K562 (cell line): ENCODE results near the gene PDGFA. TPM values are rescaled to one million over a fixed set of nuclear protein-coding genes. Genes with fewer than 3 reads are reported as not detected.

ENCODE experiments used
- ATAC-seq: fragments of 200-7000 bp; cut with Tn5 transposase; 3 replicates; pipeline ENCODE4 v1.9.1; 2020; ENCODE audit warnings: moderate library complexity
- BruUV-seq: library from RNA; stranded (reverse); fragments of 400-500 nt; replicated peaks from 2 replicates; lab custom pipeline; 2021; lab: Mats Ljungman, UMichigan
- CTCF ChIA-PET: fragments of 300-600 bp; formaldehyde crosslinking; extraction: SDS; loops from one replicate; lab custom pipeline; 2021; ENCODE audit warnings: low intra/inter-chr PET ratio; lab: Yijun Ruan, JAX
- POLR2A ChIA-PET: fragments of 300-600, 350-650 bp; sonication (Branson Sonifier 250); formaldehyde crosslinking; extraction: SDS; loops from one replicate; lab custom pipeline; 2021; ENCODE audit warnings: antibody characterized with exemption, inconsistent platforms; lab: Yijun Ruan, JAX
- DNase-seq, 4 experiments: peaks; one replicate each; pipeline versions ENCODE4 v3.0.0 to v3.0.0-alpha.2; 2011 to 2018; ENCODE audit warnings: low spot score in 3 of 4, mixed read lengths in 3 of 4; ENCODE audit errors: extremely low read depth in 1 of 4
- FAIRE-seq: peaks from 2 replicates; lab custom pipeline; 2011; peaks lifted over from hg19 to GRCh38; lab: Jason Lieb, UNC
- H2AFZ ChIP-seq: 2 replicates; pipeline ENCODE4 v1.6.0; 2011; ENCODE audit warnings: low read depth, low read length, control low read depth, inconsistent platforms
- H3K27ac ChIP-seq: fragments of 200-600 bp; 3 replicates; pipeline ENCODE4 v1.8.0; 2011; ENCODE audit warnings: low read depth, mild to moderate bottlenecking, control low read depth, inconsistent platforms, low read length, moderate library complexity, mixed read lengths; ENCODE audit errors: extremely low read depth
- H3K27me3 ChIP-seq, 2 experiments: fragments of 300-600 bp in 1 of 2; 2 replicates in 1 of 2; 3 replicates in 1 of 2; pipeline versions ENCODE4 v1.6.0 to v1.8.0; 2011; ENCODE audit warnings: inconsistent platforms in 2 of 2, low read length in 2 of 2, mild to moderate bottlenecking in 1 of 2, mixed read lengths in 1 of 2, moderate library complexity in 1 of 2; ENCODE audit not compliant: control insufficient read depth in 2 of 2, insufficient read depth in 2 of 2
- H3K36me3 ChIP-seq: fragments of 300-600 bp; 3 replicates; pipeline ENCODE4 v1.8.0; 2011; ENCODE audit warnings: mild to moderate bottlenecking, low read length, inconsistent platforms; ENCODE audit not compliant: control insufficient read depth, insufficient read depth
- H3K4me1 ChIP-seq, 2 experiments: fragments of 200-600 bp in 1 of 2; replicated peaks in 1 of 2; 2 replicates in 1 of 2; 3 replicates in 1 of 2; pipeline versions ENCODE4 v1.5.1 to v1.8.0; 2011; ENCODE audit warnings: inconsistent platforms in 2 of 2, low read length in 2 of 2, mild to moderate bottlenecking in 1 of 2, mixed read lengths in 1 of 2, moderate library complexity in 1 of 2; ENCODE audit not compliant: control insufficient read depth in 2 of 2, insufficient read depth in 2 of 2
- H3K4me2 ChIP-seq: 2 replicates; pipeline ENCODE4 v1.6.1; 2011; ENCODE audit warnings: low read length, control low read depth, inconsistent platforms, mixed read lengths; ENCODE audit not compliant: insufficient read depth
- H3K4me3 ChIP-seq: fragments of 200-600 bp; sonication (generic), shearing (Covaris generic); 2 replicates; pipeline ENCODE4 v1.5.1; 2016; ENCODE audit warnings: control low read depth, inconsistent platforms
- H3K79me2 ChIP-seq: fragments of 200-600 bp; 3 replicates; pipeline ENCODE4 v1.8.0; 2011; ENCODE audit warnings: low read length, inconsistent platforms; ENCODE audit not compliant: control insufficient read depth, insufficient read depth
- H3K9ac ChIP-seq, 2 experiments: 2 replicates each; pipeline versions ENCODE4 v1.6.0 to v1.6.1; 2011; ENCODE audit warnings: low read depth in 2 of 2, low read length in 2 of 2, control low read depth in 1 of 2, inconsistent platforms in 1 of 2, mild to moderate bottlenecking in 1 of 2, mixed read lengths in 1 of 2; ENCODE audit not compliant: insufficient read depth in 1 of 2
- H3K9me1 ChIP-seq: one replicate; pipeline ENCODE4 v1.6.0; 2011; ENCODE audit warnings: inconsistent platforms, mild to moderate bottlenecking, low read length, moderate library complexity; ENCODE audit not compliant: control insufficient read depth, insufficient read depth
- H3K9me3 ChIP-seq: replicated peaks from 2 replicates; pipeline ENCODE4 v1.5.1; 2011; ENCODE audit warnings: low read depth, low read length, inconsistent platforms; ENCODE audit not compliant: control insufficient read depth, insufficient read depth
- H4K20me1 ChIP-seq: replicated peaks from 2 replicates; pipeline ENCODE4 v1.6.1; 2011; ENCODE audit warnings: low read length, inconsistent platforms, mixed read lengths; ENCODE audit not compliant: control insufficient read depth, insufficient read depth
- ARHGAP35 ChIP-seq: fragments of 450-650 bp; IDR thresholded peaks from 2 replicates; pipeline ENCODE4 v1.6.1; 2018; ENCODE audit not compliant: partially characterized antibody
- EGR1 ChIP-seq: fragments of 450-650 bp; conservative IDR thresholded peaks from 2 replicates; pipeline ENCODE4 v1.6.1; 2017; ENCODE audit warnings: mild to moderate bottlenecking
- HDAC1 ChIP-seq, 2 experiments: fragments of 450-650 bp; IDR thresholded peaks; 2 replicates each; pipeline ENCODE4 v1.6.1; 2016 to 2017; ENCODE audit warnings: inconsistent platforms in 1 of 2, mild to moderate bottlenecking in 1 of 2, moderate library complexity in 1 of 2
- KDM1A ChIP-seq, 2 experiments: fragments of 450-650 bp; IDR thresholded peaks; 2 replicates each; pipeline ENCODE4 v1.6.1; 2016; ENCODE audit warnings: mild to moderate bottlenecking in 2 of 2
- LEF1 ChIP-seq: fragments of 450-650 bp; IDR thresholded peaks from 2 replicates; pipeline ENCODE4 v1.6.1; 2016; ENCODE audit warnings: mild to moderate bottlenecking
- MEIS2 ChIP-seq: fragments of 450-650 bp; IDR thresholded peaks from 2 replicates; pipeline ENCODE4 v1.6.1; 2014; ENCODE audit warnings: mild to moderate bottlenecking; ENCODE audit not compliant: partially characterized antibody
- NBN ChIP-seq: fragments of 450-650 bp; IDR thresholded peaks from 2 replicates; pipeline ENCODE4 v1.6.1; 2016; ENCODE audit warnings: low read depth, mild to moderate bottlenecking
- PBX2 ChIP-seq, 2 experiments: IDR thresholded peaks in 1 of 2; conservative IDR thresholded peaks in 1 of 2; 2 replicates each; pipeline ENCODE4 v1.6.1; 2016; ENCODE audit warnings: low read depth in 2 of 2, mild to moderate bottlenecking in 1 of 2, missing compliant biosample characterization in 1 of 2, missing genetic modification characterization in 1 of 2, moderate library complexity in 1 of 2
- PKNOX1 ChIP-seq: fragments of 450-650 bp; IDR thresholded peaks from 2 replicates; pipeline ENCODE4 v1.6.1; 2016
- RAD21 ChIP-seq, 2 experiments: fragments of 250-450 bp in 1 of 2; fragments of 450-650 bp in 1 of 2; sonication (Bioruptor Pico) in 1 of 2; formaldehyde crosslinking in 1 of 2; IDR thresholded peaks in 1 of 2; conservative IDR thresholded peaks in 1 of 2; 2 replicates each; pipeline versions ENCODE4 v1.4.0 to v1.8.0; 2020 to 2022; ENCODE audit warnings: mild to moderate bottlenecking in 2 of 2, moderate library complexity in 1 of 2
- THRAP3 ChIP-seq: fragments of 450-650 bp; IDR thresholded peaks from 2 replicates; pipeline ENCODE4 v1.6.1; 2016; ENCODE audit warnings: mild to moderate bottlenecking, inconsistent platforms, borderline replicate concordance
- ZC3H8 ChIP-seq: fragments of 450-650 bp; IDR thresholded peaks from 2 replicates; pipeline ENCODE4 v1.6.1; 2017
- WGBS: fragments of 100-300 bp; shearing (Covaris generic); methylation state at CpG from one replicate; pipeline ENCODE4 v1.1.6; 2016; ENCODE audit warnings: low coverage, mixed read lengths; ENCODE audit not compliant: insufficient coverage; ENCODE audit errors: missing lambda C conversion rate; 5-methylcytosine and 5-hydroxymethylcytosine counted together
- in situ Hi-C: fragments of 300-500 bp; cut with MboI; formaldehyde crosslinking; loops from 4 replicates; pipeline ENCODE4 v1.15.0; 2018; ENCODE audit warnings: inconsistent platforms, mixed read lengths
- intact Hi-C: fragments of 100-400 bp; cut with micrococcal nuclease; formaldehyde crosslinking; loops from 2 replicates; pipeline ENCODE4 v1.14.2; 2022
- polyA plus RNA-seq, 8 experiments: library from polyadenylated mRNA; depleted of rRNA in 4 of 8; stranded (reverse) in 5 of 8; unstranded in 3 of 8; fragments of >200 nt; fragmentation: Nextera tagmentation in 2 of 8; fragmentation: Illumina TruSeq in 1 of 8; extraction: Ambion mirVana in 2 of 8; extraction: Trizol in 1 of 8; gene quantifications; 2 replicates each; pipeline versions ENCODE4 v1.2.1 to v1.2.3, GENCODE V29; 2011 to 2014; ENCODE audit warnings: inconsistent platforms in 1 of 8, missing spikeins in 1 of 8
- total RNA-seq, 7 experiments: library from RNA; depleted of rRNA in 6 of 7; stranded (reverse); fragments of >200 nt in 6 of 7; fragmentation: Illumina TruSeq in 2 of 7; extraction: Trizol in 2 of 7; gene quantifications; 2 replicates each; pipeline versions ENCODE4 v1.2.1 to v1.2.3, GENCODE V29; 2011 to 2021; ENCODE audit warnings: low replicate concordance in 1 of 7

PDGFA gene
- total and polyA plus RNA-seq, 9 of the 15 experiments (the other 6 are each of a cell fraction or from before 2014, with no cell fraction given), result 2.5 to 10.2 (median 4.6) TPM

- no peak overlapping the region for H3K4me3 ChIP-seq
- BruUV-seq, result no TSS peak
- H3K4me1 ChIP-seq, result peaks cover 0 to 22% of the 10 kb centered on the region in 2 experiments; a peak in 3 of 5 replicates
- in situ Hi-C loops (no loop called here), intact Hi-C loops (no loop called here)
- H3K9me1 ChIP-seq, result no peaks in the 10 kb centered on the region
- H3K4me2 ChIP-seq, result no peak overlapping the region
- TF ChIP-seq NBN (no peak), EGR1 (0 out of 2 replicates have a peak, but pooled peaks have one; percentile 9)
- WGBS, result 53% methylated on average over 7 of the region's 10 CpGs
- H3K9ac ChIP-seq, result 0 out of 4 replicates have a peak overlapping the region, but pooled peaks of 1 of the 2 experiments have one; percentile 35
- peaks cover 0 to 16% of the 10 kb centered on the region in 2 experiments; a peak in 2 of 5 replicates for H3K27me3 ChIP-seq
- no peaks in the 10 kb centered on the region for H3K36me3 ChIP-seq
- 0 out of 2 replicates have a peak, but pooled peaks cover 3% of the 10 kb centered on the region for H3K9me3 ChIP-seq
- H3K27ac ChIP-seq, result no peak overlapping the region
- H2AFZ ChIP-seq, result no peak overlapping the region
- FAIRE-seq (no peak), ATAC-seq (no peak), DNase-seq (no peak)
- POLR2A ChIA-PET, result interaction anchor here (0.6 kb wide), 1 partner anchor 190 kb away, joined by 3 read pairs; no protein-coding TSS in a partner anchor
- no peaks in the 10 kb centered on the region for H3K79me2 ChIP-seq
- CTCF ChIA-PET, result no interaction called here
- 0 out of 2 replicates have a peak, but pooled peaks cover 4% of the 10 kb centered on the region for H4K20me1 ChIP-seq
These were observed 12.1 kb upstream of the PDGFA start for GRCh38 chr7:531777-532176.

- Histone ChIP-seq H3K9me3 (0 out of 2 replicates have a peak, but pooled peaks cover 3% of the 10 kb centered on the region), H4K20me1 (0 out of 2 replicates have a peak, but pooled peaks cover 4% of the 10 kb centered on the region), H3K4me3 (no peak overlapping the region), H3K9ac (no peak overlapping the region), H3K9me1 (no peaks in the 10 kb centered on the region), H3K4me2 (no peak overlapping the region), H3K27me3 (peaks cover 0 to 1% of the 10 kb centered on the region in 2 experiments; a peak in 2 of 5 replicates), H3K4me1 (peaks cover 3 to 27% of the 10 kb centered on the region in 2 experiments), H3K27ac (no peak overlapping the region), H2AFZ (no peak overlapping the region), H3K79me2 (no peaks in the 10 kb centered on the region), H3K36me3 (no peaks in the 10 kb centered on the region)
- CTCF ChIA-PET, result no interaction called here
- no peak for FAIRE-seq
- in situ Hi-C loops (no loop called here), intact Hi-C loops (no loop called here)
- BruUV-seq, result no TSS peak
- 47% methylated on average over 2 of the region's 2 CpGs for WGBS
- DNase-seq, result no peak
- POLR2A ChIA-PET, result no interaction called here
- ATAC-seq, result no peak
- TF ChIP-seq LEF1 (peak; percentile 44; the same call in 1 of the 2 replicates), PKNOX1 (peak; percentile 89), ZC3H8 (no peak), RAD21 (CRISPR knock-in tag; conservative IDR thresholded peaks at IDR 0.05 in 1 of 2, IDR thresholded peaks at IDR 0.05 in 1 of 2) (no peak), ARHGAP35 (peak; percentile 94), HDAC1 (IDR thresholded peaks at IDR 0.05) (peak in 1 of 2 experiments; percentile 58; a peak in 1 of 4 replicates), THRAP3 (no peak), KDM1A (IDR thresholded peaks at IDR 0.05) (peak; percentile 63 to 68; a peak in 2 of 4 replicates), MEIS2 (peak; percentile 85), PBX2 (CRISPR knock-in tag; IDR thresholded peaks at IDR 0.05; ENCODE audit: low read depth) (no peak), PBX2 (tag; conservative IDR thresholded peaks at IDR 0.05; ENCODE audit: low read depth) (peak; percentile 93)
These were observed 8.8 kb upstream of the PDGFA start for GRCh38 chr7:528451-528850.
